IMR-90 (cell line): Measurements from ENCODE around the gene MLYCD. TPM values are rescaled to one million over a fixed set of nuclear protein-coding genes. Genes with fewer than 3 reads are reported as not detected.

Source experiments
- ATAC-seq: fragments of 200-7000 bp; cut with Tn5 transposase; 2 replicates; pipeline ENCODE4 v1.9.1; 2020; ENCODE audit warnings: low read depth, mild to moderate bottlenecking, moderate library complexity
- BruUV-seq: library from RNA; stranded (reverse); fragments of 400-500 nt; replicated peaks from 2 replicates; lab custom pipeline; 2021; lab: Mats Ljungman, UMichigan
- CTCF ChIA-PET: fragments of 300-600 bp; formaldehyde crosslinking; extraction: SDS; loops from one replicate; lab custom pipeline; 2021; ENCODE audit warnings: antibody characterized with exemption; lab: Yijun Ruan, JAX
- POLR2A ChIA-PET: fragments of 300-600 bp; sonication (Branson Sonifier 250); formaldehyde crosslinking; loops from one replicate; lab custom pipeline; 2022; ENCODE audit warnings: antibody characterized with exemption; ENCODE audit not compliant: unreplicated experiment; lab: Charles Lee
- DNase-seq: peaks from one replicate; pipeline ENCODE4 v3.0.0; 2013
- H2AFZ ChIP-seq: replicated peaks from 2 replicates; pipeline ENCODE3; 2013; ENCODE audit warnings: low read length, mild to moderate bottlenecking; ENCODE audit not compliant: poor library complexity
- H2AK5ac ChIP-seq: 2 replicates; pipeline ENCODE4 v1.6.1; 2013; ENCODE audit warnings: low read depth, low read length, inconsistent platforms
- H2AK9ac ChIP-seq: replicated peaks from 2 replicates; pipeline ENCODE3; 2013; ENCODE audit warnings: mild to moderate bottlenecking, low read depth, low read length, moderate library complexity; ENCODE audit not compliant: poor library complexity
- H2BK120ac ChIP-seq: 2 replicates; pipeline ENCODE4 v1.6.1; 2013; ENCODE audit warnings: low read depth, low read length, inconsistent platforms
- H2BK15ac ChIP-seq: 3 replicates; pipeline ENCODE4 v1.6.1; 2013; ENCODE audit warnings: low read depth, low read length, inconsistent platforms
- H2BK20ac ChIP-seq: 2 replicates; pipeline ENCODE4 v1.6.1; 2013; ENCODE audit warnings: low read depth, mild to moderate bottlenecking, inconsistent platforms, low read length, moderate library complexity
- H2BK5ac ChIP-seq: 2 replicates; pipeline ENCODE4 v1.6.1; 2013; ENCODE audit warnings: mild to moderate bottlenecking, low read depth, low read length, inconsistent platforms; ENCODE audit not compliant: poor library complexity, severe bottlenecking
- H3K14ac ChIP-seq: replicated peaks from 2 replicates; pipeline ENCODE4 v1.6.1; 2013; ENCODE audit warnings: low read depth, low read length, inconsistent platforms
- H3K18ac ChIP-seq: 2 replicates; pipeline ENCODE4 v1.6.1; 2013; ENCODE audit warnings: low read depth, low read length, control low read depth
- H3K23ac ChIP-seq: 2 replicates; pipeline ENCODE4 v1.6.1; 2013; ENCODE audit warnings: low read depth, low read length, inconsistent platforms
- H3K27ac ChIP-seq: 2 replicates; pipeline ENCODE4 v1.5.1; 2013; ENCODE audit warnings: mild to moderate bottlenecking, control low read depth, low read length; ENCODE audit not compliant: insufficient read depth
- H3K27me3 ChIP-seq: 2 replicates; pipeline ENCODE4 v1.6.1; 2013; ENCODE audit warnings: low read length; ENCODE audit not compliant: control insufficient read depth, insufficient read depth
- H3K36me3 ChIP-seq: 2 replicates; pipeline ENCODE4 v1.6.1; 2013; ENCODE audit warnings: low read length, mixed read lengths; ENCODE audit not compliant: control insufficient read depth, insufficient read depth
- H3K4ac ChIP-seq: 2 replicates; pipeline ENCODE4 v1.6.1; 2013; ENCODE audit warnings: low read depth, low read length, inconsistent platforms
- H3K4me1 ChIP-seq: 2 replicates; pipeline ENCODE4 v1.6.1; 2013; ENCODE audit warnings: low read length, mixed read lengths; ENCODE audit not compliant: control insufficient read depth, insufficient read depth
- H3K4me2 ChIP-seq: 2 replicates; pipeline ENCODE4 v1.6.1; 2013; ENCODE audit warnings: low read depth, mild to moderate bottlenecking, control low read depth, low read length, moderate library complexity
- H3K4me3 ChIP-seq: 2 replicates; pipeline ENCODE4 v1.5.1; 2013; ENCODE audit warnings: low read depth, mild to moderate bottlenecking, control low read depth, low read length, moderate library complexity; ENCODE audit not compliant: insufficient read depth
- H3K56ac ChIP-seq: 2 replicates; pipeline ENCODE4 v1.6.1; 2013; ENCODE audit warnings: low read length, inconsistent platforms; ENCODE audit not compliant: insufficient read depth; ENCODE audit errors: extremely low read depth
- H3K79me1 ChIP-seq, 2 experiments: 2 replicates each; pipeline ENCODE4 v1.6.1; 2013; ENCODE audit warnings: low read length in 2 of 2, inconsistent platforms in 1 of 2, low read depth in 1 of 2
- H3K9ac ChIP-seq: 2 replicates; pipeline ENCODE4 v1.6.1; 2013; ENCODE audit warnings: low read depth, low read length, control low read depth
- H3K9me1 ChIP-seq: 2 replicates; pipeline ENCODE4 v1.6.1; 2013; ENCODE audit warnings: low read length, inconsistent platforms; ENCODE audit not compliant: insufficient read depth
- H3K9me3 ChIP-seq: 2 replicates; pipeline ENCODE4 v1.6.1; 2013; ENCODE audit warnings: low read length; ENCODE audit not compliant: control insufficient read depth, insufficient read depth
- H4K20me1 ChIP-seq: 2 replicates; pipeline ENCODE4 v1.6.1; 2013; ENCODE audit warnings: low read length, inconsistent platforms; ENCODE audit not compliant: insufficient read depth
- H4K5ac ChIP-seq: 2 replicates; pipeline ENCODE4 v1.6.1; 2013; ENCODE audit warnings: mild to moderate bottlenecking, low read depth, low read length, control low read depth
- H4K8ac ChIP-seq, 2 experiments: 2 replicates each; pipeline ENCODE4 v1.6.1; 2013; ENCODE audit warnings: low read depth in 2 of 2, low read length in 2 of 2, control low read depth in 1 of 2, inconsistent platforms in 1 of 2
- H4K91ac ChIP-seq: 2 replicates; pipeline ENCODE4 v1.6.1; 2013; ENCODE audit warnings: low read depth, low read length, inconsistent platforms; ENCODE audit not compliant: insufficient read depth
- BHLHE40 ChIP-seq: fragments of 150-350 bp; IDR thresholded peaks from 2 replicates; pipeline ENCODE4 v1.6.1; 2016; ENCODE audit warnings: mild to moderate bottlenecking, low read depth, low read length
- CHD1 ChIP-seq: IDR thresholded peaks from 2 replicates; pipeline ENCODE4 v1.6.1; 2012; ENCODE audit warnings: low read depth, low read length, improper control_type of control experiment
- WGBS, 2 experiments: methylation state at CpG; one replicate each; pipeline versions ENCODE4 v1.1.5 to v1.1.7; 2013; ENCODE audit warnings: missing lambda C conversion rate in 2 of 2; ENCODE audit not compliant: insufficient read length in 1 of 2; ENCODE audit errors: extremely low coverage in 2 of 2; 5-methylcytosine and 5-hydroxymethylcytosine counted together
- dilution Hi-C: fragments of 300-500 bp; cut with HindIII; formaldehyde crosslinking; loops from one replicate; pipeline ENCODE4 v1.14.3; 2018; ENCODE audit warnings: low sequenced_read_pairs; ENCODE audit not compliant: unreplicated experiment
- in situ Hi-C: fragments of 300-500 bp; cut with MboI; formaldehyde crosslinking; loops from 3 replicates; pipeline ENCODE4 v1.14.3; 2019; ENCODE audit warnings: low sequenced_read_pairs, inconsistent platforms, mixed read lengths
- intact Hi-C: fragments of 100-400 bp; cut with micrococcal nuclease; formaldehyde crosslinking; loops from 2 replicates; pipeline ENCODE4 v1.10.0; 2022
- polyA plus RNA-seq, 3 experiments: library from polyadenylated mRNA; depleted of rRNA; stranded (reverse); fragments of >200 nt; gene quantifications; 2 replicates each; pipeline ENCODE4 v1.2.3, GENCODE V29; 2012; ENCODE audit warnings: low replicate concordance in 1 of 3
- total RNA-seq: library from RNA; depleted of rRNA; stranded (reverse); fragments of >200 nt; gene quantifications from 2 replicates; pipeline ENCODE4 v1.2.3, GENCODE V29; 2012

MLYCD gene
- total and polyA plus RNA-seq, 2 of the 4 experiments (the other 2 are of a cell fraction), result 1.9 to 2.7 TPM

DNA sequence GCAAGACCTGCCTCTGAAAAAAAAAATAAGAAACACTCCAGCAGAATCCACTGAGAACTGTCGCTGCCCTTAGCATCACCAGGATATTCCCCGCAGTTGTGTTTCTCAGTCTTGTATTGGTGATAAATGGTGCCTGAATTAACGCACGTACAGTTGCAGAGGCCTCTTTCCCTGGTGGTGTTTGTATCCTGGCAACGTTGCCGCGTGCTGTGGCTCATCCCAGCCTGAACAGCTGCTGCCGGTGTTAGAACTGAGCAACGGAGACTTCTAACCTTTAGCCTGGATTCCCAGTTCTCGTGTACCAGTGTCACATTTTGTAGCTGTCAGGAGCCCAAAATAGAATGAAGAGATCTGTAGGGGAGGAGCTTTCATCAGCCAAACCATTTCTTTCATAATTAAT, 4.8 kb downstream of the MLYCD start:
- Histone ChIP-seq H4K8ac (no peak overlapping the region), H3K9me3 (no peaks in the 10 kb centered on the region), H2BK20ac (no peak overlapping the region), H4K20me1 (peaks cover 26% of the 10 kb centered on the region), H4K91ac (no peak overlapping the region), H3K4me3 (no peak overlapping the region), H2AK9ac (no peak overlapping the region), H3K4ac (no peak overlapping the region), H2AK5ac (no peak overlapping the region), H2BK5ac (no peak overlapping the region), H2BK120ac (no peak overlapping the region), H2BK15ac (no peak overlapping the region), H3K14ac (no peak overlapping the region), H3K27ac (no peak overlapping the region), H3K18ac (no peak overlapping the region), H3K79me1 (peaks cover 33 to 39% of the 10 kb centered on the region in 2 experiments), H3K4me2 (no peak overlapping the region), H3K4me1 (peaks cover 3% of the 10 kb centered on the region), H2AFZ (no peak overlapping the region), H3K36me3 (peaks cover 10% of the 10 kb centered on the region), H3K27me3 (no peaks in the 10 kb centered on the region), H4K5ac (no peak overlapping the region), H3K23ac (no peak overlapping the region), H3K56ac (no peak overlapping the region), H3K9me1 (peaks cover 12% of the 10 kb centered on the region), H3K9ac (no peak overlapping the region)
- intact Hi-C loops (no loop called here), in situ Hi-C loops (no loop called here), dilution Hi-C loops (no loop called here)
- POLR2A ChIA-PET, result no interaction called here
- peak; percentile 60 for DNase-seq
- 45% methylated on average over 5 of the region's 10 CpGs; no CpG with 5 or more reads in 1 of the 2 experiments for WGBS, 2 experiments
- no TSS peak for BruUV-seq
- CTCF ChIA-PET, result no interaction called here
- TF ChIP-seq CHD1, result no peak
- TF ChIP-seq BHLHE40, result 0 out of 2 replicates have a peak, but pooled peaks have one; percentile 24
- ATAC-seq, result no peak
